ENCODE data around the gene ST3GAL3. TPM values are rescaled to one million over a fixed set of nuclear protein-coding genes. Genes with fewer than 3 reads are reported as not detected.

ST3GAL3 gene
- total RNA-seq, 1 donor from 2014 or later: 13.6 TPM

DNA sequence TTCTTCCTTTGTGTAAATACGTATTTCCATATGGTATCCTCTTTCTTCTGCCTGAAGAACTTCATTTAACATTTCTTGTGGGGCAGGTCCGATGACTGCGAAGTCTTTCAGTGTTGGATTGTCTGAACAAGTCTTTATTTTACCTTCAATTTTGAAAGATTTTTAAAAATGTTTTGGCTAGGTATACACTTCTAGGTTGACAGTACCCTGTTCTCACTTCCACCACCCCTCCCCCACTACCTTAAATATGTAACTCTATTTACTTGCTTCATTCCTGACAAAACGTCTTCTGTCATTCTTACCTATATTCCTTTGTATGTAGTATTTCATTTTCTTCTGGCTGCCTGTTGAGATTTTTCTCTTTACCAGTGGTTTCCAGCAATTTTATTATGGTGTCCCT lies 140.5 kb downstream of the ST3GAL3 start:
- H4K20me1 ChIP-seq (ENCODE audit: low read depth): peaks cover 4% of the 10 kb centered on the region
- Mint-ChIP-seq H3K27me3 (ENCODE audit: insufficient read depth, low read depth) (peaks cover 2% of the 10 kb centered on the region), H3K4me1 (no peaks in the 10 kb centered on the region), H3K36me3 (peaks cover 11% of the 10 kb centered on the region), H3K4me3 (no peak overlapping the region), H3K27ac (no peak overlapping the region), H3K9me3 (peaks cover 2% of the 10 kb centered on the region)
- no peaks in the 10 kb centered on the region for H3K79me2 ChIP-seq (ENCODE audit: low read depth)
- no peak overlapping the region for H3K4me3 ChIP-seq
- H2AFZ ChIP-seq (replicated peaks): no peak overlapping the region
- no peaks in the 10 kb centered on the region for H3K9me3 ChIP-seq (ENCODE audit: low read depth)
- no peak overlapping the region for H3K9ac ChIP-seq
- no peak overlapping the region for H3K4me2 ChIP-seq
- H3K4me1 ChIP-seq: no peaks in the 10 kb centered on the region
- TF ChIP-seq EZH2phosphoT487 (IDR thresholded peaks at IDR 0.05) (no peak), CTCF (IDR thresholded peaks at IDR 0.05) (no peak), EZH2 (IDR thresholded peaks at IDR 0.05) (no peak)
- no peak for DNase-seq (ENCODE audit: low spot score)
- no peaks in the 10 kb centered on the region for H3F3A ChIP-seq (ENCODE audit: low read depth)
- no peaks in the 10 kb centered on the region for H3K36me3 ChIP-seq
- no peak overlapping the region for H3K27ac ChIP-seq
- H3K27me3 ChIP-seq: no peaks in the 10 kb centered on the region

DNA sequence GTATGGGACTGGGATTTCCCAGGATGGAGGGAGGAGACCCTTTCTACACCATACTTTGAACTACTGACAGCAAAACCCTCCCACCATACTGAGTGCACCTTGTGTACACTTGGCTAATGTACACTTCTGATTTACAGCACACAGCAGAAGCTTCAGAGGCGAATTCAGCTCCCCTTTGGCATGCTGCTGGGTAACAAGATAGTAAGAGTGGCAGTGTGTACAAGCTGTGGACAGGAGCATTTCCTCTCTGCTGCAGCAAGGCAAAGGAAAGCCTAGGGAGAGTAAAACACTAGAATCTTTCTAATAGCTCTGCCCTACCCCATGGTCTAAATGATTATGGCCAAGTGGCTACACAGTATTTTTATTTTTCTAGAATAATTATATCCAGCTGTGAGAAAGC lies 142.3 kb downstream of the ST3GAL3 start:
- Histone ChIP-seq H3K9me3 (ENCODE audit: low read depth) (no peaks in the 10 kb centered on the region), H3K9ac (no peak overlapping the region), H3K36me3 (no peaks in the 10 kb centered on the region), H3K79me2 (ENCODE audit: low read depth) (no peaks in the 10 kb centered on the region), H3K4me2 (no peak overlapping the region), H3K4me3 (no peak overlapping the region), H3F3A (ENCODE audit: low read depth) (no peaks in the 10 kb centered on the region), H3K4me1 (no peaks in the 10 kb centered on the region), H4K20me1 (ENCODE audit: low read depth) (peaks cover 9% of the 10 kb centered on the region), H3K27me3 (no peaks in the 10 kb centered on the region), H3K27ac (no peak overlapping the region), H2AFZ (replicated peaks) (no peak overlapping the region)
- no peak for TF ChIP-seq CTCF (IDR thresholded peaks at IDR 0.05)
- no peak for TF ChIP-seq EZH2 (IDR thresholded peaks at IDR 0.05)
- TF ChIP-seq EZH2phosphoT487 (IDR thresholded peaks at IDR 0.05): no peak
- no peak for DNase-seq (ENCODE audit: low spot score)
- Mint-ChIP-seq H3K4me1 (no peaks in the 10 kb centered on the region), H3K4me3 (no peak overlapping the region), H3K27ac (no peak overlapping the region), H3K36me3 (peaks cover 6% of the 10 kb centered on the region), H3K9me3 (no peaks in the 10 kb centered on the region), H3K27me3 (ENCODE audit: insufficient read depth, low read depth) (peaks cover 2% of the 10 kb centered on the region)

DNA sequence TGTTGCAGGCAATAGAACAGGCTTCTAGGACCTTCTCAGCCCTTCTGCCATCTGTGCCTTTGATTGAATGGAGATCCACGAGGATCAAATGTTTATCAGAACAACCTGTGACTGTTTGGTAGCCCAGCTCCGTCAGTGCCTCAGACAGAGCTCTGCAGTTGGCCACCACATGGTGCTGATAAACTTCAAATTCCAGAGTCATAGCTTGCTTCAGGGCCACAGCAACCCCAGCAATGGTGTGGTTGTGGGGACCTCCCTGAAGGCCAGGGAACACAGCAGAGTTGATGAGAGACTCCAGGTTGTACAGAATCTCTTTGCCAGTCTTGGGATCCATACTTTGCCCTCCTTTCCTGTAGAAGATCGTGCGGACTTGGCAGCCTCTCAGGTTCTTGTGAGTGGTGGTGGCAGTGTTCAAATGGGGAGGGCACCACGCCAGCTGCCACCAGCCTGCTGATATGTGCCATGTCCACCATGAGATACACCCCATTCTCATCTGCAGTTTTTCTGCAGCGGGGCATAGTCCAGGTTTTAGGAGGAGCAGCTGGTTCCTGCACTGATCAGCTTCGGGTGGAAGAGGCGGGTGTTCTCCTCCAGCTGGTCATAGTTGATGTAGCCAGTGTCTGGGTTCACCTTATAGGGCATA lies 143.4 kb downstream of the ST3GAL3 start:
- no peaks in the 10 kb centered on the region for H3K27me3 ChIP-seq
- peaks cover under 1% of the 10 kb centered on the region for H3K4me1 Mint-ChIP-seq

More for the DNA sequence above, 143.4 kb downstream of the ST3GAL3 start:
- Histone ChIP-seq H4K20me1 (ENCODE audit: low read depth) (peaks cover 10% of the 10 kb centered on the region), H3K9ac (no peak overlapping the region), H3K4me3 (no peak overlapping the region), H3K36me3 (no peaks in the 10 kb centered on the region), H3K4me1 (no peaks in the 10 kb centered on the region), H3F3A (ENCODE audit: low read depth) (no peaks in the 10 kb centered on the region), H3K79me2 (ENCODE audit: low read depth) (no peaks in the 10 kb centered on the region), H3K27ac (no peak overlapping the region), H3K4me2 (no peak overlapping the region), H2AFZ (replicated peaks) (no peak overlapping the region), H3K9me3 (ENCODE audit: low read depth) (no peaks in the 10 kb centered on the region)
- Mint-ChIP-seq H3K27ac (no peak overlapping the region), H3K27me3 (ENCODE audit: insufficient read depth, low read depth) (peaks cover 2% of the 10 kb centered on the region), H3K4me3 (no peak overlapping the region), H3K36me3 (peaks cover 7% of the 10 kb centered on the region), H3K9me3 (no peaks in the 10 kb centered on the region)
- DNase-seq (ENCODE audit: low spot score): no peak
- no peak for TF ChIP-seq CTCF (IDR thresholded peaks at IDR 0.05)
- no peak for TF ChIP-seq EZH2 (IDR thresholded peaks at IDR 0.05)
- no peak for TF ChIP-seq EZH2phosphoT487 (IDR thresholded peaks at IDR 0.05)
